DMS53 treated with DMSO at 0.1 percent for 48 hours (cell line): ENCODE results near the gene SYNE2.
"Not testable (repeated sequence)": the region's sequence is repeated elsewhere in the genome, so short reads cannot be mapped to it uniquely, and the experiment has no call there.

Experiments used
- DNase-seq: peaks from one replicate; lab custom pipeline; 2025; ENCODE audit not compliant: unreplicated experiment; lab: John Stamatoyannopoulos, UW

The SYNE2 gene

DNA sequence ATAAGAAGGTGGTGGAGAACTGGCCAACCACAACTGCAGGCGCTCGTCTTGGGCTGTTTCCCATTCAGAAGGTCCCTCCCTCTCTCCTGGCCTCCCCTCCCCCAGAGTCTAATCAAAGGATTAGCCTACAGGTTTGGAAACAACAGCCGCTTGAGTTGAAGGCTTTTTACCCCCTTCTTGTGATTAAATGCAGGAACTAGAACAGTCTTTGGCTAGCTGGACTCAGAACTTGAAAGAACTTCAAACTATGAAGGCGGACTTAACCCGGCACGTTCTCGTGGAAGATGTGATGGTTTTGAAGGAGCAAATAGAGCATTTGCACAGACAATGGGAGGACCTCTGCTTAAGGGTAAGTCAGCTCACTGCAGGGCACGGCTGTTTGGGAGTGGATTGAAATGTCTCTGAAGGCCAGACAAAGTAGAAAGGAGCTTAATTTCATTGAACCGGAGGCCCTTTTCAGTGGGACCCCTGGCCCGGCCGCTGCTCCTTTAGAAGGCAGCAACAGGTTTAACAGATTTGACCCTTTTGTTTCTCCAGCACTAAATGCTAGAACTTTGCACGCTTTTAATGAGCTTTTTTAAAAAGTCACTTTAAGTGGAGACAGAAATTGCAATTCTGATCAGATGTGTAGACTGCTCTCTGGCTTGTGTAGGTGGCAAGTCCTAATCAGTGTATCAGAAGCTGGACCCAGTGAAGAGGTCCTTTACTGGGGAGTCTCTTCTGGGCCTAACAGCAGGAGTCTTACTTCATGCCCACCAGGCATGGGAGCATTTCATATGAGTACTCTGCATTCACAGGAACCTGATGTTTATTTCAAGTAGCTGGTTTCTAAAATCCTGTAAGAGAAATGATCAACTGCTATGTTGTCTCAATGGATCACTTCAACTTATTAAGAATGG, 333.7 kb downstream of the SYNE2 start:
- DNase-seq = no peak

GRCh38 chr14:64187331-64187730, 334.5 kb downstream of the SYNE2 start:
- no peak for DNase-seq

DNA sequence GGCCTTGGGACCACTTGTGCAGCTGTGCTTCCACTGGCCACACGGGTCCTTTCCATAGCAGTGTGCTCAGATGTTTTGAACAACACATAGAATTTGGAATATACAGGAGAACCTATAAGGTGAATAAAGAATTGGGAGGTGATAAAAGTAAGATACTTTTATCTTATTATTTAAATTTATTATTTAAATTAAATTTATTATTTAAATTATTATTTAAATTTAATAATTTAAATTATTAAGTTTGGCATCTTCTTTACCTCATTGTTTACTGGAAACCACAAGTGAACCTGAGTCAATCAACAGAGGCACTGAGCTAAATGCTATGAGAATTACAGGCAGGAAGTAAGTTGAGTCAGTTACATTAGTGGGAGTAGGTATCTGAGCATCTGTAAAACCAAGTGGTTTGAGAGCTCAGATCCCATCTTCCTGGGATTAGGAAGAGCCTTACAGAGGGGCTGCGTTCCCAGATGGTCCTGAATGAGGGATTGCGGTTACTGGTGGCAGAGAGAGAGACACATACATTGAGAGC, 338.2 kb downstream of the SYNE2 start:
- no peak for DNase-seq

DNA sequence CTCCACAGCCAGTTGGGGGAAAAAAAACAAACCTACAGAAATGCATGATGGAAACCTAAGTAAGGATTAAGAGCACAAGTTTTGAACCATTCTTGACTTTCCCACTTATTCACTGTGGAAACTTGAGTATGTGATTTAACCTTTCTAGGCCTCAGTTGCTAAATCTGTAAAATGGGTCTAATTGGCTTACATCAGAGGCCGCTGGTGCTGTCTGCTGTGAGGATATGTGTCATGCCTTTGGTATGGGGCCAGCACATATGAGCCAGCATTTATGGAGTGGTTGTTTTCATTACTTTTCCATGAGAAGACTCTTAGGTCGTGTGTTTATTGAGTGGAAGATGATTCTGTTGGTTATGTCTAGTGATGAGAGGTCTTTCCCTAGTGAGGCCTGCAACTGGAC, 339.0 kb downstream of the SYNE2 start:
- DNase-seq = no peak

DNA sequence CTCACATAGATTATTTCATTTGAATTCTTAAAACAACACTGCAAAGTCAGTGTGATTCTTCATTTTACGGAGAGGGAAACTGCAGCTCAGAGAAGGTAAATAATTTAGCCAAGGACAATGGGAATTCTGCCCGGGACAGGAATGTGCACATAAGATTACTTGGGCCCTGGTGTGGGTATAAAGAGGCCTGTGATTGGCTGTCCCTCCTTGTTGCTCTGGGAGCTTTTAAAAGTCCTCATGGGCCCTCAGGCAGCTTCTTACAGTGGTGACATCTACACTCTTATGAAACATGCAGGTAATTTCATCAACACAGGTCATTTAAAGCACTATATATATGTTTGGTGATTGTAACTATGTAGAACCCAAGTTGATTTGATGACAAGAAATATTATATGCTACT, 341.0 kb downstream of the SYNE2 start:
- DNase-seq = no peak

- no peak for DNase-seq
Measured at GRCh38 chr14:64194404-64194803, 341.6 kb downstream of the SYNE2 start.

- DNase-seq = no peak
Measured at GRCh38 chr14:64195199-64195598, 342.4 kb downstream of the SYNE2 start.

- no peak for DNase-seq
Measured at GRCh38 chr14:64196056-64196455, 343.3 kb downstream of the SYNE2 start.

DNA sequence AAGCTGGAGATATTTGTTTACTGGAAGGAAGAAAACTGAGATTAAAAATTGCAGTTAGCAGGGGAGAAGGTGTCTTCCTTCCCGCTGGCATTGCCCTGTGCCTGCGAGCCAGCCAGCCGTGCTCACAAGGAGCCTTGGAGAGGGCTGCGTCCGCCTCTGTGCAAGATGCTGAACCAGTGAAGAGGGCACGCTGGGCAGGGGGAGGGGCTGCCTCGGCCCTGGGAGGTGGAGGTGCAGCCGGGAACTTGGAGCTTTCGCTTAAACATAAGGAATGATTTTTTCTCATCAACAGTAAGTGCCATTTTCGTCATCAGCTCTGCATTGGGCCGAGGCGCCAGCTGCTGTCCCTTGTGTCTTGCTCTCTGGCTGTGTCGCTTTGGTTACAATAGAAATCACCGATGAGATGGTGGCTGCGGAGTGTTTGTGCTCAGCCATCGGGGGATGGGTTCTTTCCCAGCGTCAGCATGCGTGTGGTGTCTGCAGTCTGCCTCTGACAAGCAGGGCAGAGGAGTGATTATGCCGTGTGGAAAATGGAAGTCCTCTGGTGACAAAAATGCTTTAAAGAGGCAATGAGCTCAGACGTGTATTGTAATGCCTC, 344.1 kb downstream of the SYNE2 start:
- no peak for DNase-seq

DNA sequence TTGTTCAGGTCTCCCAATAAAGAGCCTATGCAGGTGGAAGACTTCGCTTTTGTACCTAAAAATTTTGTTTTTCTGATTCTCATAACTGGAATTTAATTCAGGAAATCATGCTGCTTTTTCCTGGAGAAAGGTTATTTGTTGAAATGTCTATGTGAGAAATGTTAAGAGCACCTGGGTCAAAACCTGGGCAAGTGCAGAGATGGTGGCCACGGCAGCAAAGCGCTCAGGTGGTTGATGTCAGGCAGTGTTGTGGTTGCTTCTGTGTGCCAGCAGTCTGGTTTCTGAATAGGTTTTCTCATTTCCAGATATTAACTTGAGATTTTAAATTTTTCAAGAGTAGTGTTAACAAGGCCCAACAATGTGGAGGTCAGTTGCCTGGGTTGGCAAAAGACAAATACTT, 345.2 kb downstream of the SYNE2 start:
- DNase-seq = no peak

DNA sequence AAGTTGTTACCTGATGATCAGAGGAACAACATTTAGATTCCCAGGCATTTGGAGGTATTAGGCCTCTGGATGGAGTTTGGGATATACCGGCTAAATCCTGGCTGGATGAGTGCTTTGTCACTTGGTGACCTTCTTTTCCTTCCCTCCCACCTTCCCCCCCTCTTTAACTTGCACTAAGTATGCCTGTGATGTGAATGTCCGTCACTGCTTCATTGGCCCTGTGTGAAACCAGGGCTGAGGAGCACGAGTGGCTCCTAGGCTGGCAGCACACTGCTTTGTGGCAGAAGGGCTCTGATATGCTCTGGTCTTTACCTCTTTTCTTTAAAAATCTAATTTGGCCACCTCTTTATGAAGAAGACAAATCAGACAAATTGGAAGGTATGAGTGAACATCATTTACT, 345.7 kb downstream of the SYNE2 start:
- DNase-seq = no peak

GRCh38 chr14:64200170-64200569, 347.4 kb downstream of the SYNE2 start:
- DNase-seq = no peak

- DNase-seq = no peak
Measured at GRCh38 chr14:64201296-64201695, 348.5 kb downstream of the SYNE2 start.

- DNase-seq = no peak
Measured at GRCh38 chr14:64201921-64202545, 349.2 kb downstream of the SYNE2 start.

- DNase-seq = no peak
Measured at GRCh38 chr14:64202716-64203115, 349.9 kb downstream of the SYNE2 start.

DNA sequence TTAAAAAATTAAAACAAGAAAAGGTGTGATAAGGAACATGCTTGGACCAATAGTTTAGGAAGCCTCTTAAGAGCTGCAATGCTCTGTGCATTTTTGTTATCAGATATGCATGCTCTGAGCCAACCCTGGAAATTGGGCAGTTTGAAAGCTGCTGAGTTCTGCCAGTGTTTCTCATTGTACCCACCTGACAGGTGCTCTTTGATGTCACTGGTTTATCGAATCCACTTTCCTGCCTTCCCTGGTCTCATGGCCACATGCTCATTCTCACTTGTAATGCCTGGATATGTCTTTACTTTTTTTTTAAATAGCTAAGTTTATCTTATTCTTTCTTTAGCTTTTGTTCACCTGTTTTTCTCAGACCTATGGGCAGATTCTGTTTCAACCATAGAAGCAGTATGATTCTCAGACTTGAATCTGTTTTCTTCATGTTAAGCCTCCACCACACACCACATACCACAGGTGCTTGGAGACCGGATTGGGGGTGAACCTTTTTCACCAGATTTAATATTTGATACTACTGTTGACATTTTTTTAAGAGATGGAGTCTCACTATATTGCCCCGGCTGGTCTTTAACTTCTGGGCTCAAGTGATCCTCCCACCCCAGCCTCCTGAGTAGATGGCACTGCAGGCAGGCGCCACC, 350.7 kb downstream of the SYNE2 start:
- no peak for DNase-seq

- DNase-seq = no peak
Measured at GRCh38 chr14:64208261-64208660, 355.5 kb downstream of the SYNE2 start.

GRCh38 chr14:64208981-64209380, 356.2 kb downstream of the SYNE2 start:
- no peak for DNase-seq

DNA sequence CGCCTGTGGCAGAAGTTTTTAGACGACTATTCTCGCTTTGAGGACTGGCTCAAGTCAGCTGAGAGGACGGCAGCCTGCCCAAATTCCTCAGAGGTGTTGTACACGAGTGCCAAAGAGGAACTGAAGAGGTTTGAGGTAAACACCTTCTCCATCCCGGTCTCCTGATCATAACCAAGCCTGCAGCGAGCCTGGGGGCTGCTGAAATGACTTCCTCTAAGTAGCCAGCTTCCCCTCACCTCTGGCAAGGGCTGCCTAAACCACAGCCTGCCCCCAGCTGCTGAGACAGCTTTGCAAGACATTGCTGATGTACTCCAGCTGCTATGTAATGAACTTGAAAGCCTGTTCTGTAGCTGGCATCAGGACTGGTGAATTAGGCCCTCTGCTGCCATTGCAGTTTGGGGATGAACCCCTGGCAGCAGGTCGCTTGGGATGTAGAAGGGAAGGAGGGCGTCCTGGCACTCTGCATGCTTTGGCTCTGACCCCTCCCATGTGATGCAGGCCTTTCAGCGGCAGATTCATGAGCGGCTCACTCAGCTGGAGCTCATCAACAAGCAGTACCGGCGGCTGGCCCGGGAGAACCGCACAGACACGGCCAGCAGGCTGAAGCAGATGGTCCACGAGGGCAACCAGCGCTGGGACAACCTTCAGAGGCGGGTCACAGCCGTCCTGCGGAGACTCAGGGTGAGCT, 356.8 kb downstream of the SYNE2 start:
- DNase-seq = no peak

GRCh38 chr14:64210216-64210615, 357.4 kb downstream of the SYNE2 start:
- DNase-seq = no peak

GRCh38 chr14:64210912-64211311, 358.1 kb downstream of the SYNE2 start:
- not testable (repeated sequence) for DNase-seq
